Measurements from ENCODE around the gene SRPRA.

GRCh38 chr11:126229858-126230540, 38.7 kb downstream of the SRPRA start:
- no peak for TF ChIP-seq CTCF (IDR thresholded peaks at IDR 0.05)
- no peak for TF ChIP-seq POLR2A (IDR thresholded peaks at IDR 0.05)
- TF ChIP-seq EP300 (IDR thresholded peaks at IDR 0.05): no peak

Measured in tibial nerve (tissue), 4 donors.